ENCODE measurements around the gene SMARCC1.

The SMARCC1 gene

GRCh38 chr3:47628426-47628825, 153.3 kb downstream of the SMARCC1 start:
- DNase-seq, result no peak

GRCh38 chr3:47622671-47623461, 158.8 kb downstream of the SMARCC1 start:
- DNase-seq, result no peak

- no peak for DNase-seq
Observed at GRCh38 chr3:47617086-47618010, 164.3 kb downstream of the SMARCC1 start.

- no peak for DNase-seq
Observed at GRCh38 chr3:47614788-47615187, 166.9 kb downstream of the SMARCC1 start.

GRCh38 chr3:47613722-47614121, 168.0 kb downstream of the SMARCC1 start:
- DNase-seq, result no peak

GRCh38 chr3:47612879-47613278, 168.8 kb downstream of the SMARCC1 start:
- DNase-seq, result no peak

GRCh38 chr3:47612178-47612577, 169.5 kb downstream of the SMARCC1 start:
- DNase-seq, result no peak

GRCh38 chr3:47611576-47611975, 170.1 kb downstream of the SMARCC1 start:
- no peak for DNase-seq

GRCh38 chr3:47610583-47610982, 171.1 kb downstream of the SMARCC1 start:
- no peak for DNase-seq

- DNase-seq, result no peak
Observed at GRCh38 chr3:47607335-47607734, 174.4 kb downstream of the SMARCC1 start.

GRCh38 chr3:47606165-47606564, 175.5 kb downstream of the SMARCC1 start:
- no peak for DNase-seq

GRCh38 chr3:47605652-47606051, 176.0 kb downstream of the SMARCC1 start:
- DNase-seq, result no peak

- DNase-seq, result no peak
Observed at GRCh38 chr3:47604145-47604544, 177.5 kb downstream of the SMARCC1 start.

- no peak for DNase-seq
Observed at GRCh38 chr3:47603332-47603731, 178.4 kb downstream of the SMARCC1 start.

- DNase-seq, result no peak
Observed at GRCh38 chr3:47601281-47601680, 180.4 kb downstream of the SMARCC1 start.

GRCh38 chr3:47594792-47595191, 186.9 kb downstream of the SMARCC1 start:
- DNase-seq, result no peak

GRCh38 chr3:47592066-47592795, 189.5 kb downstream of the SMARCC1 start:
- no peak for DNase-seq

GRCh38 chr3:47590216-47590615, 191.5 kb downstream of the SMARCC1 start:
- no peak for DNase-seq

GRCh38 chr3:47588587-47588986, 193.1 kb downstream of the SMARCC1 start:
- no peak for DNase-seq

- DNase-seq, result no peak
Observed at GRCh38 chr3:47588053-47588452, 193.6 kb downstream of the SMARCC1 start.

GRCh38 chr3:47586746-47587145, 194.9 kb downstream of the SMARCC1 start:
- no peak for DNase-seq

- no peak for DNase-seq
Observed at GRCh38 chr3:47583320-47584075, 198.2 kb downstream of the SMARCC1 start.

All from MV-4-11 (cell line).